Measurements from ENCODE around the gene TNS3.

- TF ChIP-seq, protein P1, sequence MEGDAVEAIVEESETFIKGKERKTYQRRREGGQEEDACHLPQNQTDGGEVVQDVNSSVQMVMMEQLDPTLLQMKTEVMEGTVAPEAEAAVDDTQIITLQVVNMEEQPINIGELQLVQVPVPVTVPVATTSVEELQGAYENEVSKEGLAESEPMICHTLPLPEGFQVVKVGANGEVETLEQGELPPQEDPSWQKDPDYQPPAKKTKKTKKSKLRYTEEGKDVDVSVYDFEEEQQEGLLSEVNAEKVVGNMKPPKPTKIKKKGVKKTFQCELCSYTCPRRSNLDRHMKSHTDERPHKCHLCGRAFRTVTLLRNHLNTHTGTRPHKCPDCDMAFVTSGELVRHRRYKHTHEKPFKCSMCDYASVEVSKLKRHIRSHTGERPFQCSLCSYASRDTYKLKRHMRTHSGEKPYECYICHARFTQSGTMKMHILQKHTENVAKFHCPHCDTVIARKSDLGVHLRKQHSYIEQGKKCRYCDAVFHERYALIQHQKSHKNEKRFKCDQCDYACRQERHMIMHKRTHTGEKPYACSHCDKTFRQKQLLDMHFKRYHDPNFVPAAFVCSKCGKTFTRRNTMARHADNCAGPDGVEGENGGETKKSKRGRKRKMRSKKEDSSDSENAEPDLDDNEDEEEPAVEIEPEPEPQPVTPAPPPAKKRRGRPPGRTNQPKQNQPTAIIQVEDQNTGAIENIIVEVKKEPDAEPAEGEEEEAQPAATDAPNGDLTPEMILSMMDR (IDR thresholded peaks at IDR 0.05; ENCODE audit: extremely low read depth in 1 of 2, insufficient read depth in 1 of 2, low read depth in 1 of 2, low read length in 2 of 2): no peak
- TF ChIP-seq MAX (IDR thresholded peaks at IDR 0.05; ENCODE audit: insufficient read depth, insufficient read length) (no peak), POLR2AphosphoS5 (IDR thresholded peaks at IDR 0.05; ENCODE audit: insufficient read depth, low read depth, low read length) (no peak), EZH2 (IDR thresholded peaks at IDR 0.05; ENCODE audit: borderline replicate concordance, low read depth, low read length, severe bottlenecking) (no peak), POLR2A (IDR thresholded peaks at IDR 0.05; ENCODE audit: low read depth, low read length) (no peak), FOS (IDR thresholded peaks at IDR 0.05; ENCODE audit: borderline replicate concordance, insufficient read depth, low read length) (no peak), MYC (IDR thresholded peaks at IDR 0.05; ENCODE audit: low read depth, low read length) (no peak), JUN (IDR thresholded peaks at IDR 0.05; ENCODE audit: borderline replicate concordance, insufficient read depth, insufficient read length, low read depth) (no peak), GATA2 (IDR thresholded peaks at IDR 0.05; ENCODE audit: insufficient read depth, insufficient read length, low read depth, low read length) (no peak)
Observed at GRCh38 chr7:47377741-47378140, 204.2 kb downstream of the TNS3 start.

Data from endothelial cell of umbilical vein (primary cell).